ENCODE results near the gene MATN3.

DNA sequence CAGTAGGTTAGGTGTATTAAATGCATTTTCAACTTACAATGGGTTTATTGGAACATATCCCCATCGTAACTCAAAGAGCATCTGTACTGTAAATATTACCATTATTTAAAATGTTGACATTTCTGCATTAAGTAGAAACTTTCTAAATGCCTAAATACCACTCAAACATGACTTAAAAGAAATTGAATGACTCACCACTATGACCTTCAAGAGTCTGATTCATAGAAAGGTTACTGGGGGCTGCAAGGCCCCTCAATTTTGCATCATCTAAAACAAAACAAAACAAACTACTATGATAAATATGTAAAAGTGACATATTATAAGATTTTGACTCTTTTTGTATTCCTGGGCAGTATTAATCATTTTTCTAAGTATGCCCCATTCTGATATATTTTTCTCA lies 30.2 kb downstream of the MATN3 start:
- TF ChIP-seq POLR2AphosphoS5 (IDR thresholded peaks at IDR 0.05; ENCODE audit: low read depth, low read length) (no peak), TAF1 (IDR thresholded peaks at IDR 0.05; ENCODE audit: borderline replicate concordance, low read depth, low read length) (no peak), NFIC (IDR thresholded peaks at IDR 0.05; ENCODE audit: borderline replicate concordance) (no peak), RXRA (IDR thresholded peaks at IDR 0.05; ENCODE audit: borderline replicate concordance, low read depth) (no peak), JUND (IDR thresholded peaks at IDR 0.05) (peak; percentile 60), MEF2A (IDR thresholded peaks at IDR 0.05; ENCODE audit: borderline replicate concordance, low read depth) (no peak), SIN3A (IDR thresholded peaks at IDR 0.05; ENCODE audit: borderline replicate concordance, low read depth, low read length) (no peak)
- TF ChIP-seq, protein P1, sequence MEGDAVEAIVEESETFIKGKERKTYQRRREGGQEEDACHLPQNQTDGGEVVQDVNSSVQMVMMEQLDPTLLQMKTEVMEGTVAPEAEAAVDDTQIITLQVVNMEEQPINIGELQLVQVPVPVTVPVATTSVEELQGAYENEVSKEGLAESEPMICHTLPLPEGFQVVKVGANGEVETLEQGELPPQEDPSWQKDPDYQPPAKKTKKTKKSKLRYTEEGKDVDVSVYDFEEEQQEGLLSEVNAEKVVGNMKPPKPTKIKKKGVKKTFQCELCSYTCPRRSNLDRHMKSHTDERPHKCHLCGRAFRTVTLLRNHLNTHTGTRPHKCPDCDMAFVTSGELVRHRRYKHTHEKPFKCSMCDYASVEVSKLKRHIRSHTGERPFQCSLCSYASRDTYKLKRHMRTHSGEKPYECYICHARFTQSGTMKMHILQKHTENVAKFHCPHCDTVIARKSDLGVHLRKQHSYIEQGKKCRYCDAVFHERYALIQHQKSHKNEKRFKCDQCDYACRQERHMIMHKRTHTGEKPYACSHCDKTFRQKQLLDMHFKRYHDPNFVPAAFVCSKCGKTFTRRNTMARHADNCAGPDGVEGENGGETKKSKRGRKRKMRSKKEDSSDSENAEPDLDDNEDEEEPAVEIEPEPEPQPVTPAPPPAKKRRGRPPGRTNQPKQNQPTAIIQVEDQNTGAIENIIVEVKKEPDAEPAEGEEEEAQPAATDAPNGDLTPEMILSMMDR (IDR thresholded peaks at IDR 0.05) = no peak
- TF ChIP-seq, protein P2, sequence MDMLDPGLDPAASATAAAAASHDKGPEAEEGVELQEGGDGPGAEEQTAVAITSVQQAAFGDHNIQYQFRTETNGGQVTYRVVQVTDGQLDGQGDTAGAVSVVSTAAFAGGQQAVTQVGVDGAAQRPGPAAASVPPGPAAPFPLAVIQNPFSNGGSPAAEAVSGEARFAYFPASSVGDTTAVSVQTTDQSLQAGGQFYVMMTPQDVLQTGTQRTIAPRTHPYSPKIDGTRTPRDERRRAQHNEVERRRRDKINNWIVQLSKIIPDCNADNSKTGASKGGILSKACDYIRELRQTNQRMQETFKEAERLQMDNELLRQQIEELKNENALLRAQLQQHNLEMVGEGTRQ (IDR thresholded peaks at IDR 0.05; ENCODE audit: borderline replicate concordance, low read depth, low read length) = no peak
- TF ChIP-seq, protein P3, sequence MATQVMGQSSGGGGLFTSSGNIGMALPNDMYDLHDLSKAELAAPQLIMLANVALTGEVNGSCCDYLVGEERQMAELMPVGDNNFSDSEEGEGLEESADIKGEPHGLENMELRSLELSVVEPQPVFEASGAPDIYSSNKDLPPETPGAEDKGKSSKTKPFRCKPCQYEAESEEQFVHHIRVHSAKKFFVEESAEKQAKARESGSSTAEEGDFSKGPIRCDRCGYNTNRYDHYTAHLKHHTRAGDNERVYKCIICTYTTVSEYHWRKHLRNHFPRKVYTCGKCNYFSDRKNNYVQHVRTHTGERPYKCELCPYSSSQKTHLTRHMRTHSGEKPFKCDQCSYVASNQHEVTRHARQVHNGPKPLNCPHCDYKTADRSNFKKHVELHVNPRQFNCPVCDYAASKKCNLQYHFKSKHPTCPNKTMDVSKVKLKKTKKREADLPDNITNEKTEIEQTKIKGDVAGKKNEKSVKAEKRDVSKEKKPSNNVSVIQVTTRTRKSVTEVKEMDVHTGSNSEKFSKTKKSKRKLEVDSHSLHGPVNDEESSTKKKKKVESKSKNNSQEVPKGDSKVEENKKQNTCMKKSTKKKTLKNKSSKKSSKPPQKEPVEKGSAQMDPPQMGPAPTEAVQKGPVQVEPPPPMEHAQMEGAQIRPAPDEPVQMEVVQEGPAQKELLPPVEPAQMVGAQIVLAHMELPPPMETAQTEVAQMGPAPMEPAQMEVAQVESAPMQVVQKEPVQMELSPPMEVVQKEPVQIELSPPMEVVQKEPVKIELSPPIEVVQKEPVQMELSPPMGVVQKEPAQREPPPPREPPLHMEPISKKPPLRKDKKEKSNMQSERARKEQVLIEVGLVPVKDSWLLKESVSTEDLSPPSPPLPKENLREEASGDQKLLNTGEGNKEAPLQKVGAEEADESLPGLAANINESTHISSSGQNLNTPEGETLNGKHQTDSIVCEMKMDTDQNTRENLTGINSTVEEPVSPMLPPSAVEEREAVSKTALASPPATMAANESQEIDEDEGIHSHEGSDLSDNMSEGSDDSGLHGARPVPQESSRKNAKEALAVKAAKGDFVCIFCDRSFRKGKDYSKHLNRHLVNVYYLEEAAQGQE (IDR thresholded peaks at IDR 0.05; ENCODE audit: low read depth, low read length) = no peak

Data from SK-N-SH (cell line).